K562 (cell line): ENCODE data around the gene APOBEC3A. TPM values are rescaled to one million over a fixed set of nuclear protein-coding genes. Genes with fewer than 3 reads are reported as not detected.
A peak's percentile ranks its signal among the peaks of the same experiment; 100 is the strongest.

Experiments used
- ADNP ChIP-seq: fragments of 200-800 bp; sonication (Bioruptor generic); IDR thresholded peaks from 2 replicates; pipeline ENCODE4 v1.6.1; 2016; ENCODE audit warnings: missing genetic modification characterization, missing compliant biosample characterization
- ASH1L ChIP-seq: fragments of 450-650 bp; IDR thresholded peaks from 2 replicates; pipeline ENCODE4 v1.6.1; 2018; ENCODE audit warnings: borderline replicate concordance, mild to moderate bottlenecking, low read depth; ENCODE audit not compliant: partially characterized antibody
- BMI1 ChIP-seq: fragments of 150-350 bp; IDR thresholded peaks from 2 replicates; pipeline ENCODE4 v1.6.1; 2014; ENCODE audit warnings: low read length
- BRF1 ChIP-seq: IDR thresholded peaks from 3 replicates; pipeline ENCODE4 v1.6.1; 2011; ENCODE audit warnings: borderline replicate concordance, mild to moderate bottlenecking; ENCODE audit not compliant: insufficient read length; ENCODE audit errors: extremely low read depth
- CSDE1 ChIP-seq, 2 experiments: fragments of 450-650 bp; IDR thresholded peaks; 2 replicates each; pipeline ENCODE4 v1.6.1; 2016; ENCODE audit warnings: mild to moderate bottlenecking in 1 of 2
- E2F4 ChIP-seq: sonication (generic); formaldehyde crosslinking; IDR thresholded peaks from 2 replicates; pipeline ENCODE4 v1.8.0; 2022; ENCODE audit warnings: mild to moderate bottlenecking, low read depth, missing genetic modification reagents
- EWSR1 ChIP-seq: fragments of 450-650 bp; IDR thresholded peaks from 2 replicates; pipeline ENCODE4 v1.6.1; 2018; ENCODE audit warnings: borderline replicate concordance, mild to moderate bottlenecking, low read depth, moderate library complexity; ENCODE audit not compliant: partially characterized antibody
- GATAD2B ChIP-seq: fragments of 450-650 bp; IDR thresholded peaks from 2 replicates; pipeline ENCODE4 v1.6.1; 2017; ENCODE audit warnings: mild to moderate bottlenecking, borderline replicate concordance
- IRF9 ChIP-seq: fragments of 450-650 bp; IDR thresholded peaks from 2 replicates; pipeline ENCODE4 v1.6.1; 2016; ENCODE audit warnings: missing biosample characterization, missing genetic modification characterization
- L3MBTL2 ChIP-seq: fragments of 450-650 bp; IDR thresholded peaks from 2 replicates; pipeline ENCODE4 v1.6.1; 2016; ENCODE audit warnings: mild to moderate bottlenecking, moderate library complexity
- NFIC ChIP-seq: fragments of 450-650 bp; IDR thresholded peaks from 2 replicates; pipeline ENCODE4 v1.6.1; 2017; ENCODE audit warnings: mild to moderate bottlenecking, inconsistent platforms
- NR2C1 ChIP-seq, 2 experiments: fragments of 450-650 bp; IDR thresholded peaks; 2 replicates each; pipeline ENCODE4 v1.6.1; 2017; ENCODE audit warnings: mild to moderate bottlenecking in 2 of 2, antibody characterized with exemption in 1 of 2, inconsistent platforms in 1 of 2, missing compliant biosample characterization in 1 of 2, missing genetic modification characterization in 1 of 2
- NRF1 ChIP-seq, 2 experiments: fragments of 450-650 bp; IDR thresholded peaks in 1 of 2; conservative IDR thresholded peaks in 1 of 2; 2 replicates each; pipeline ENCODE4 v1.6.1; 2014; ENCODE audit warnings: mild to moderate bottlenecking in 2 of 2
- PHB2 ChIP-seq: fragments of 450-650 bp; IDR thresholded peaks from 2 replicates; pipeline ENCODE4 v1.6.1; 2017; ENCODE audit warnings: low read depth
- PTTG1 ChIP-seq: fragments of 450-650 bp; IDR thresholded peaks from 2 replicates; pipeline ENCODE4 v1.6.1; 2016; ENCODE audit warnings: low read depth, mild to moderate bottlenecking, missing genetic modification characterization, missing compliant biosample characterization
- RBM34 ChIP-seq: fragments of 200-400 bp; formaldehyde crosslinking; IDR thresholded peaks from 2 replicates; pipeline ENCODE4 v1.6.1; 2018; ENCODE audit warnings: low read length, borderline replicate concordance; ENCODE audit not compliant: insufficient read depth
- SMARCA4 ChIP-seq: fragments of 450-650 bp; IDR thresholded peaks from 2 replicates; pipeline ENCODE4 v1.6.1; 2016
- SRSF3 ChIP-seq: fragments of 200-400 bp; formaldehyde crosslinking; IDR thresholded peaks from 2 replicates; pipeline ENCODE4 v1.6.1; 2016; ENCODE audit warnings: mild to moderate bottlenecking, low read length, moderate library complexity; ENCODE audit not compliant: insufficient read depth
- TCFL5 ChIP-seq: fragments of 250-450 bp; sonication (Bioruptor Pico); conservative IDR thresholded peaks from 2 replicates; pipeline ENCODE4 v1.6.1; 2021; ENCODE audit warnings: mild to moderate bottlenecking, moderate library complexity, matching md5 sums
- TEAD4 ChIP-seq, 2 experiments: sonication (generic) in 1 of 2; formaldehyde crosslinking in 1 of 2; IDR thresholded peaks; 2 replicates each; pipeline versions ENCODE4 v1.6.1 to v1.8.0; 2012 to 2022; ENCODE audit warnings: borderline replicate concordance in 1 of 2, inconsistent platforms in 1 of 2, low read length in 1 of 2, mild to moderate bottlenecking in 1 of 2, missing genetic modification reagents in 1 of 2
- YY1 ChIP-seq, 3 experiments: IDR thresholded peaks; 2 replicates each; pipeline ENCODE4 v1.6.1; 2011; ENCODE audit warnings: low read length in 2 of 3, mild to moderate bottlenecking in 2 of 3, moderate library complexity in 2 of 3, borderline replicate concordance in 1 of 3, control low read depth in 1 of 3, low read depth in 1 of 3; ENCODE audit not compliant: insufficient read depth in 3 of 3, insufficient replicate concordance in 2 of 3, control insufficient read depth in 1 of 3, insufficient read length in 1 of 3; ENCODE audit errors: extremely low read depth in 1 of 3
- ZNF133 ChIP-seq: fragments of 250-450 bp; sonication (Bioruptor Pico); IDR thresholded peaks from 2 replicates; pipeline ENCODE4 v1.4.0; 2020; ENCODE audit warnings: mild to moderate bottlenecking
- ZNF197 ChIP-seq: fragments of 200-800 bp; sonication (Bioruptor generic); IDR thresholded peaks from 2 replicates; pipeline ENCODE4 v1.6.1; 2016; ENCODE audit warnings: low read depth, missing genetic modification characterization, missing compliant biosample characterization
- ZNF431 ChIP-seq: sonication (generic); formaldehyde crosslinking; IDR thresholded peaks from 2 replicates; pipeline ENCODE4 v1.8.0; 2022; ENCODE audit warnings: mild to moderate bottlenecking, missing genetic modification reagents
- ZNF444 ChIP-seq: fragments of 250-450 bp; sonication (Bioruptor Pico); IDR thresholded peaks from 2 replicates; pipeline ENCODE4 v1.4.0; 2020; ENCODE audit warnings: mild to moderate bottlenecking, moderate library complexity
- polyA plus RNA-seq, 8 experiments: library from polyadenylated mRNA; depleted of rRNA in 4 of 8; stranded (reverse) in 5 of 8; unstranded in 3 of 8; fragments of >200 nt; fragmentation: Nextera tagmentation in 2 of 8; fragmentation: Illumina TruSeq in 1 of 8; extraction: Ambion mirVana in 2 of 8; extraction: Trizol in 1 of 8; gene quantifications; 2 replicates each; pipeline versions ENCODE4 v1.2.1 to v1.2.3, GENCODE V29; 2011 to 2014; ENCODE audit warnings: inconsistent platforms in 1 of 8, missing spikeins in 1 of 8
- total RNA-seq, 7 experiments: library from RNA; depleted of rRNA in 6 of 7; stranded (reverse); fragments of >200 nt in 6 of 7; fragmentation: Illumina TruSeq in 2 of 7; extraction: Trizol in 2 of 7; gene quantifications; 2 replicates each; pipeline versions ENCODE4 v1.2.1 to v1.2.3, GENCODE V29; 2011 to 2021; ENCODE audit warnings: low replicate concordance in 1 of 7

Gene APOBEC3A
- total and polyA plus RNA-seq, 9 of the 15 experiments (the other 6 are each of a cell fraction or from before 2014, with no cell fraction given), result 0.04 TPM; not detected in 8

- no peak for TF ChIP-seq ZNF431 (CRISPR knock-in tag)
- TF ChIP-seq TEAD4 (IDR thresholded peaks at IDR 0.05; ENCODE audit: low read length), result no peak
- no peak for TF ChIP-seq TEAD4 (CRISPR knock-in tag; IDR thresholded peaks at IDR 0.05; ENCODE audit: borderline replicate concordance)
- TF ChIP-seq BRF1, result no peak
- no peak for TF ChIP-seq TCFL5 (CRISPR knock-in tag)
- no peak for TF ChIP-seq E2F4 (CRISPR knock-in tag)
- TF ChIP-seq GATAD2B, result no peak
- TF ChIP-seq ZNF133 (CRISPR knock-in tag), result no peak
- no peak for TF ChIP-seq EWSR1
- no peak for TF ChIP-seq ZNF197 (CRISPR knock-in tag)
- TF ChIP-seq NR2C1 (IDR thresholded peaks at IDR 0.05), result no peak
- TF ChIP-seq NR2C1 (tag; IDR thresholded peaks at IDR 0.05), result no peak
- TF ChIP-seq SMARCA4, result peak; percentile 66; the same call in 1 of the 2 replicates
- no peak for TF ChIP-seq SRSF3
- no peak for TF ChIP-seq YY1 (IDR thresholded peaks at IDR 0.05; ENCODE audit: borderline replicate concordance in 1 of 3, control insufficient read depth in 1 of 3, extremely low read depth in 1 of 3, insufficient read depth in 3 of 3, insufficient read length in 1 of 3, insufficient replicate concordance in 2 of 3, low read depth in 1 of 3, low read length in 2 of 3)
- peak; percentile 33 for TF ChIP-seq NFIC
- TF ChIP-seq PHB2, result no peak
- TF ChIP-seq ASH1L, result no peak
- no peak for TF ChIP-seq BMI1
- TF ChIP-seq PTTG1 (tag), result no peak
- no peak for TF ChIP-seq ADNP
- TF ChIP-seq RBM34, result no peak
- TF ChIP-seq IRF9 (tag), result no peak
- TF ChIP-seq L3MBTL2, result peak; percentile 59
- no peak for TF ChIP-seq ZNF444 (CRISPR knock-in tag)
- TF ChIP-seq NRF1 (conservative IDR thresholded peaks at IDR 0.05 in 1 of 2, IDR thresholded peaks at IDR 0.05 in 1 of 2), result no peak
- TF ChIP-seq CSDE1 (IDR thresholded peaks at IDR 0.05), result no peak
Measured at GRCh38 chr22:38924347-38924952, 33.0 kb upstream of the APOBEC3A start (continued).
